Measurements from ENCODE around the gene FRMD4A. TPM values are rescaled to one million over a fixed set of nuclear protein-coding genes. Genes with fewer than 3 reads are reported as not detected.

Gene FRMD4A
- total and polyA plus RNA-seq, 7 donors = 2.9 to 9.1 (median 6.2) TPM

DNA sequence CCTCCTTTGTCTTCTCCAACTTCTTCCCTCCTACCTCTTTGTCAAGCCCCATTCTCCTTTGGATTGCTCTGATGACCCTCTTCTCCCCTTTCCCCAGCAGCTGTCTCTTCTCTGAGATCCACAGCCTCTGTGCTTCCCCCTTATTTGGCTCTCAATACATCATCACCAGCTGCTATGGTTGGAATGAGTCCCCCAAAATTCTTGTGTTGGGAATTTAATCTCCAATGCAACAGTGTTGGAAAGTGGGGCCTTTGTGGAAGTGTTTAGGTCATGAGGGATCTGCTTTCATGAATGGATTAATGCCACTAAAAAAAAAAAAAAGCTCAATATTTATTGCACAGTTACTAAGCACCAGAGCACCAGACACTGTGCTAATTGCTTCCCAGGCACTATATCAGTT, 39.2 kb upstream of the FRMD4A start:
- DNase-seq (no peak), ATAC-seq (no peak)
- H3K4me3 ChIP-seq = no peak overlapping the region
- intact Hi-C loops (cut with DNase I) = no loop called here
- no peaks in the 10 kb centered on the region for H3K4me1 ChIP-seq
- H3K36me3 ChIP-seq (ENCODE audit: insufficient read depth in 1 of 2, low read depth in 1 of 2) = no peaks in the 10 kb centered on the region
- H3K27ac ChIP-seq = no peak overlapping the region
- H3K9me3 ChIP-seq = no peaks in the 10 kb centered on the region
- TF ChIP-seq, protein P1, sequence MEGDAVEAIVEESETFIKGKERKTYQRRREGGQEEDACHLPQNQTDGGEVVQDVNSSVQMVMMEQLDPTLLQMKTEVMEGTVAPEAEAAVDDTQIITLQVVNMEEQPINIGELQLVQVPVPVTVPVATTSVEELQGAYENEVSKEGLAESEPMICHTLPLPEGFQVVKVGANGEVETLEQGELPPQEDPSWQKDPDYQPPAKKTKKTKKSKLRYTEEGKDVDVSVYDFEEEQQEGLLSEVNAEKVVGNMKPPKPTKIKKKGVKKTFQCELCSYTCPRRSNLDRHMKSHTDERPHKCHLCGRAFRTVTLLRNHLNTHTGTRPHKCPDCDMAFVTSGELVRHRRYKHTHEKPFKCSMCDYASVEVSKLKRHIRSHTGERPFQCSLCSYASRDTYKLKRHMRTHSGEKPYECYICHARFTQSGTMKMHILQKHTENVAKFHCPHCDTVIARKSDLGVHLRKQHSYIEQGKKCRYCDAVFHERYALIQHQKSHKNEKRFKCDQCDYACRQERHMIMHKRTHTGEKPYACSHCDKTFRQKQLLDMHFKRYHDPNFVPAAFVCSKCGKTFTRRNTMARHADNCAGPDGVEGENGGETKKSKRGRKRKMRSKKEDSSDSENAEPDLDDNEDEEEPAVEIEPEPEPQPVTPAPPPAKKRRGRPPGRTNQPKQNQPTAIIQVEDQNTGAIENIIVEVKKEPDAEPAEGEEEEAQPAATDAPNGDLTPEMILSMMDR (IDR thresholded peaks at IDR 0.05) = no peak
- no peaks in the 10 kb centered on the region for H3K27me3 ChIP-seq (ENCODE audit: insufficient read depth in 3 of 3, low read length in 2 of 3)

DNA sequence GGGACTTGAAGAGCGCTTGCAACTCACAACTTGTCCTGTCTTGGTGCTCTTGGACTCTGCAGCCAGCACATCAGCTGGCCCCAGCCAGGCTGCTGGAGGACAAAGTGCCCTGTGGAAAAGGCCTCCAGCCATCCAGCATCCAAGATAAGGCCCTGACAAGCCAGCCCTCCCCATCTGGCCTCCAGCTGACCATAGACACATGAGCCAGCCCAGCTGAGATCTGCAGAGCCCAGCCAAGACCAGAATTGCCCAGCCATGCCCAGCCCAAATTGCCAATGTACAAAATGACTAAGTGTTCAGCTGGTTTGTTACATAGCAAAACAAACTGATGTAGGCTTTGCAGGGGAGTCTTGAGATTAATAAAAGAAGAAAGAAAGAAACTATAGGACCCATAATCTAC, 36.0 kb upstream of the FRMD4A start:
- no peaks in the 10 kb centered on the region for H3K4me1 ChIP-seq
- H3K27me3 ChIP-seq (ENCODE audit: insufficient read depth in 3 of 3, low read length in 2 of 3) = peaks cover 0 to 2% (median 0%) of the 10 kb centered on the region in 3 donors
- intact Hi-C loops (cut with DNase I) = no loop called here
- H3K36me3 ChIP-seq (ENCODE audit: insufficient read depth in 1 of 2, low read depth in 1 of 2) = no peaks in the 10 kb centered on the region
- TF ChIP-seq, protein P1 (IDR thresholded peaks at IDR 0.05) = no peak
- 81 to 100% (median 87%) methylated on average over 1 of the region's 1 CpG for WGBS, 3 donors
- DNase-seq (no peak), ATAC-seq (no peak)
- H3K9me3 ChIP-seq = no peaks in the 10 kb centered on the region
- H3K4me3 ChIP-seq = no peak overlapping the region
- no peak overlapping the region for H3K27ac ChIP-seq

DNA sequence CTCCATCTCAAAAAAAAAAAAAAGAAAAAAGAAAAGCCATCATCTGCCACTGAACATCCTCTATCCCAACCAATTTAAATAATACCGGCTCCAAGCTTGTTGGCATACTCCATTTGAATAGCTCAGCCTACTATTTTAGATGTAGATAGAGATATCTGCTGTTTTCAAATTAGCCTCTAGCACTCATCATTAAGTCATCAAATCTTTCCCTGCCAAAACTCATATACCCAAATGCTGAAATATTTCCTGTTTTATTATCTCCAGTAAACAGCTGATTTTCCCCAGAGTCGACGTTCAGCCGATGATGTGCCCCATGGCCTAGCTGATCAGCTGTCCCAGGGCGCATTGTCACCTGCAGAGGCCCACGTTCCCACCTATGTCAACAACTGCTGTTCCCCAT, 34.5 kb upstream of the FRMD4A start:
- no peak for DNase-seq
- intact Hi-C loops (cut with DNase I) = no loop called here
- Histone ChIP-seq H3K27me3 (ENCODE audit: insufficient read depth in 3 of 3, low read length in 2 of 3) (peaks cover 0 to 2% (median 0%) of the 10 kb centered on the region in 3 donors), H3K36me3 (ENCODE audit: insufficient read depth in 1 of 2, low read depth in 1 of 2) (no peaks in the 10 kb centered on the region), H3K9me3 (no peaks in the 10 kb centered on the region), H3K4me1 (no peaks in the 10 kb centered on the region), H3K4me3 (no peak overlapping the region), H3K27ac (no peak overlapping the region)
- ATAC-seq = no peak
- TF ChIP-seq, protein P1 (IDR thresholded peaks at IDR 0.05) = no peak
- 58 to 70% (median 60%) methylated on average over 6 of the region's 6 CpGs for WGBS, 3 donors

DNA sequence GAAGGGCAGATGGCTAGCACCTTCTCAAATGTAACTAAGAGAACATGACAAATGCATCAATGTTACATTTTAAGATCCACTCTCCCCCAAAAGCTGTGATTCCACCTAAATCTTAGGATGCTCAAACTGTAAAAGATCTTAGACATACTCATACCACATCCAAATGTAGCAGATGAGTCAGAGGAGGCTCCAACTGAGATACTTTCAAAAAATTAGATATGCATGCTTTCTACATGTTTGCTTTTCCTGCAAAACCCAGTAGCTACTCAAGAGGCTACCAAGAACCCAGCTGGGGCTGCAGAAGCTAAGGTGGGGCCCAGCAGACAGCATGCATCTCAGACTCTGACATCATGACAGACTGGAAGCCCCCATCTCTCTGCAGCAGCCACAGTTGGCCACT, 31.4 kb upstream of the FRMD4A start:
- DNase-seq (no peak), ATAC-seq (no peak)
- H3K27me3 ChIP-seq (ENCODE audit: insufficient read depth in 3 of 3, low read length in 2 of 3) = peaks cover 0 to 2% (median 0%) of the 10 kb centered on the region in 3 donors
- H3K4me3 ChIP-seq = no peak overlapping the region
- TF ChIP-seq, protein P1 (IDR thresholded peaks at IDR 0.05) = no peak
- H3K4me1 ChIP-seq = no peaks in the 10 kb centered on the region
- H3K9me3 ChIP-seq = no peaks in the 10 kb centered on the region
- no peaks in the 10 kb centered on the region for H3K36me3 ChIP-seq (ENCODE audit: insufficient read depth in 1 of 2, low read depth in 1 of 2)
- intact Hi-C loops (cut with DNase I) = no loop called here
- no peak overlapping the region for H3K27ac ChIP-seq

DNA sequence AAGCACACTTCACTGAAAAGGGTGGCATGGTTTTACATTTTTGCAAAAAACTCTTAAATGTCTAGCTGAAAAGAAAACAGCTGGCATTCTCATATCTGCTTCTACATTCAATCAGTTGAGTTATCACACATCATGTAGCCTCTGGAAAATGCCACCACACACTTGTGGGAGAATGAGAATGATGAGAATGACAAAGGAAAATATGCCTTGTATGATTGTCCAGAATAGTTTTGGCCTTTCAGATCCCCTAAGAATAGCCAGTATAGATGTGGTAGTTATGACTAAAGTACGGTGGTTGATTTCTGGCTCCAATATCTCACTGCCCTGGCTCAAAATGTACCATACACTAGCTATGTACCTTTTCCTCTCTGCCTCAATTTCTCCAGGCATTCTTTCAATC, 30.2 kb upstream of the FRMD4A start:
- 81 to 91% (median 83%) methylated on average over 1 of the region's 1 CpG for WGBS, 3 donors
- no peak overlapping the region for H3K4me3 ChIP-seq
- intact Hi-C loops (cut with DNase I) = no loop called here
- no peaks in the 10 kb centered on the region for H3K4me1 ChIP-seq
- H3K27ac ChIP-seq = no peak overlapping the region
- TF ChIP-seq, protein P1 (IDR thresholded peaks at IDR 0.05) = no peak
- ATAC-seq (no peak), DNase-seq (no peak)
- no peaks in the 10 kb centered on the region for H3K36me3 ChIP-seq (ENCODE audit: insufficient read depth in 1 of 2, low read depth in 1 of 2)
- H3K27me3 ChIP-seq (ENCODE audit: insufficient read depth in 3 of 3, low read length in 2 of 3) = peaks cover 0 to 2% (median 0%) of the 10 kb centered on the region in 3 donors
- no peaks in the 10 kb centered on the region for H3K9me3 ChIP-seq

Data from psoas muscle (tissue), 8 donors.